Measurements from ENCODE around the gene TNFSF12.
"Not testable (repeated sequence)": the region's sequence is repeated elsewhere in the genome, so short reads cannot be mapped to it uniquely, and the experiment has no call there.

The TNFSF12 gene

DNA sequence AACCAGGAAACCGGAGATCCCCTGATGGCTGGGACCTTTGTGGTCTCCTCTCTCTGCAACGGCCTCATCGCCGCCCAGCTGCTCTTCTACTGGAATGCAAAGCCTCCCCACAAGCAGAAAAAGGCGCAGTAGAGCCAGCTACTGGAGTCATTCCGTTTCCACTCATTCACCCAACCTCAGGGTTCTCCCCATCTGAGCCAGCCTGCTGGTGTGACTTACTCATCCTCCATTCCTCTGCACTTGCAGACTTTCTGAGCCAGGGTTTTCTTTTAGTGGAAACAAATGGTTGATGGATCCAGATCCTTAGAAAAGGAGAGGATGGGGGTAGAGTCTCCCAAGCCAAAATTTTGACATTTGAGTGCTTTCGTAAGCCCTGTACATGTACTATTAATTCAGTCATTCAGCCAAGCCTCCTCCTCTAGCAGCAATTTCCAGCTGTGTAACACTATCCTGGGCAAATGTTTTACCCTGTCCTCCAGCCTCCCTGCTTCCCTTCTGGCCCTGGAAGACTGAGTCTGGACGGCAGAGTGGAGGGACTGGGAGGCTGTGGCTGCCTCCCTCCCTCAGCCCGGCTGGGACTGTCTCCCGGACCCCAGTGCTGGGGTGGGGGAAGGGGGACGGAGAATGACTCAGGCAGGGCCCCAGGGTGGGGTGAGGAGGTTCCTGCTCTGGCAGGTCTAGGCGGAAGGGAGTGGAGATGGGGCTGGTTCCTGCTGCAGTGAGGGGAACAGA, 38.7 kb downstream of the TNFSF12 start:
- DNase-seq (ENCODE audit: low read depth): no peak

DNA sequence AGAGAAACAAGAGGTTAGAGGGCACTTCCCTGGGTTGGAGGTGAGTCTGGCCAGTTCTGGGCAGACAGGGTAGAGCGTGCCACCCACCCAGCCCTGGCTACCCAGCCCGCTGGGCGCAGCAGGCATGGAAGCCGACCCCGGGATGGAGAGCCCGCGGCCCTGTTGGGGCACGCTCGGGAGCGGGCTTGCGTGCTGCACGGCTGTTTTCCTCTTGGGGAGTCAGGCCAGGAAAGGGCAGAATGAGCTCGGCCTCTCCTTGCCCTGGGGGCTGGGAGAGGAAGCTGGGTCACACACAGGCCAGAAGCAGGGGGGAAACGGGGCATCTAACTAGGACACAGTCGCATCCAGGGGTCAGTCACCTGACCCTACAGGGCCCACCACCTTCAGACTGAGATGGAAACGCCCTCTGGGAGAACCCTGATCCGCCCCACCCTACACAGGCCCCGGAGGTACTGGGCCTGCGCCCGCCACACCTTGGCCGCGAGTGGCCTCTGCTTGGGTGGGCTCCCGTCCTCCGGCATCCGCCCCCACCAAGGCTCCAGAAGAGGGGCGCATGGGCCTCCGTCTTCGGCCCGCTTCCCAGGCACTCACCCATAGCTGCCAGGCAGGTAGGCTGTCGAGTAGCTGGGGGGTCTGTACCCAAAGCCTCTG, 39.8 kb downstream of the TNFSF12 start:
- no peak for DNase-seq (ENCODE audit: low read depth)

DNA sequence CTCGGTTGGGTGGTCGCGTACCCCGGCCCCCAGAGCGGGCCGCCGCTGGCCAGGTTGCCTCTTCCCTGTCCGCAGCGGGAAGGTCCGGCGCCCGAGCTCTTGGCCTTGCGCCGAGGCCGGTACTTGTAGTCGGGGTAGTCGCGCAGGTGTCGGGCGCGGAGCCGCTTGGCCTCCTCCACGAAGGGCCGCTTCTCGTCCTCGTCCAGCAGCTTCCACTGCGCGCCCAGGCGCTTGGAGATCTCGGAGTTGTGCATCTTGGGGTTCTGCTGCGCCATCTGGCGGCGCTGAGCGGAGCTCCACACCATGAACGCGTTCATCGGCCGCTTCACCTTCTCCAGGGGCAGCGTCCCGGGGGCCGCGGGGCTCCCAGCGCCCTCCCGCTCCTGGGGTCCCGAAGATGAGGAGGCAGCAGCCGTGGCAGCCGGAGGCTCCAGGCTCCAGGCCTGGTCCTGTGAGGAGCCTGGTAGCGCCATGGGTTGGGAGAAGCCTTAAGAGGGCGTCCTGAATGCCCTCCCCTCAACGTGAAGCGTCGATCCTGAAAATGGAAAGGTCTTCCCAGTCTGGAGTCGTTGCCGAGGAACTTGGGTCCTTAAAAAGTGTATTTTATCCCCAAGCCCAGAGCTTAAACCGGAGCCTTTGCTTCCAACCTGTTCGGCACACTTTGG, 40.5 kb downstream of the TNFSF12 start:
- DNase-seq (ENCODE audit: low read depth): peak; percentile 54

DNA sequence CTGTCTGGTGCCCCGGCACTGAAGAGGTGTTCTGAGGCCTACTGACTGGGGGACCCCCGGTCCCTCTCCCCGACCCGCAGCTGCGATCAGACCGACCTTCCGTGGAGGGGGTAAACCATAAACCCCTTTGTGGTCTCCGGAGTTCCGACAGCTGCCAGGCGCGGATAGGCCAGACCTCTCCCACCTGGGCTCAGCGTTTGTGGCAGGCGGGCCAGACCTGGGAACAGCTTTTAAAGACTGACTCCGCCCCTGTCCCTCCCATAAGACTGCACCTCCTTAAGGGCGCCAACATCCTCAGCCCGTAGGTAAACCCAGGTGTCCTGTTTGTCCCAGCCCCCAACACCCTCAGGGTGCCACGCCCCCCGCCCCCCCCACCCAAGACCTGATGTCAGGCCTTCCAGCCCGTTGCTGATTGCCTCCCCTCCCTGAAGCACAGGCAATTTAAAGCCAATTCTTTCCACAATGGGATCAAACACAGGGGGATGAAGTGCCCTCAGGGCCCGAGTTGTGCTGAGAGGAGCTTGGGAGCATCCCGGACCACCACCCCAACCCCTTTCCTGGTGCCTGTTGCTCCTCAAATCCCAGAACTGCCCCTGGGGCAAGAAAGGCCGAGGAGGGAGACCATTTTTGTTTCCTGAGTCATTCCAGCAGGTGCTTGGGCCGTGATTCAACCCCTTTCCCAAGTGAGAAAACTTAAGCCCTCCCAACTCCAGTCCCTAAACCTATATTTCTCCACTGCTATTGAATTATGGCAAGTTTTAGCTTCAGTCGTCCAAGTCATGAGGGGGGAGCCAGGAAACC, 41.2 kb downstream of the TNFSF12 start, which contains the start of gene SOX15:
TSS of gene SOX15 (minus strand) at position 204 of the 801 bp plus-strand sequence. CDS start 418 bp downstream, outside the sequence.
- DNase-seq (ENCODE audit: low read depth): no peak

DNA sequence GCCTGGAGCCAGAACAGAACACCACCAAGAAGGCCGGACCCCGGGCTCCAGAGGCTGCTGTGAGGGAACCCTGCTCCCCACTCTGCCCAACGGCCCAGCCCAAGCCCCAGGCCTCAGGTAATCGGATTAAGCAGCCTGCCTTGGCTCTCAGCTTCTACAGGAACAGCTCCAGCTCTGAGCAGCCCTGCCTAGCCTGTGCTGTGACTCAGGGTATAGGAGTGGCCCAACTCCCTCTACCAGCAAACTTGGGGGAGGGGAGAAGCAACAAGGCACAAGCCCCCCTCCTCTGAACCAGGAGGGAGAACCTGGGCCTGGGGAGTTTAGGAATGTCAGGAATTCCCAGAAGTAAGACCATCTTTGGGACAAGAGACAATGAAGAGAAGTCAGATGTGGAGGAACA, 41.9 kb downstream of the TNFSF12 start:
- DNase-seq (ENCODE audit: low read depth): no peak

DNA sequence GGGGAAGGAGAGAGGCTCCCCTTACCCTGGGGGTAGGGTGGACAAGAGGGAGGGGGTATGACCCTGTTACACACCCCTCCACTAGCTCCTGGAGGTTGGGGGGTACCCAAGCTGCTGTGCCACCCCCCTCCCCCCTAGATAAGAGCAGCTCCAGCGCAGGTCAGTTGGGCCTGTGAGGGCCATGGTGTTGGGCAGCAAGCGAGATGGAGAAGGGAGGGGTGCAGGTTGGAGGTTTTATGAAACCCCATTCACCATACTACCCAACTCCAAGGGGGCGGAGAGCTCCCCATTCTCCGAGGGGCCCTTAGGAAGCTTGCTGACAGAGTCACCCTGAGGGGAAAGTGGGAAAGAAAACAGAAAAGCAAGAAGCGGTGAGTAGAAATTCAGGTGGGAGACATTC, 42.7 kb downstream of the TNFSF12 start:
- DNase-seq (ENCODE audit: low read depth): no peak

DNA sequence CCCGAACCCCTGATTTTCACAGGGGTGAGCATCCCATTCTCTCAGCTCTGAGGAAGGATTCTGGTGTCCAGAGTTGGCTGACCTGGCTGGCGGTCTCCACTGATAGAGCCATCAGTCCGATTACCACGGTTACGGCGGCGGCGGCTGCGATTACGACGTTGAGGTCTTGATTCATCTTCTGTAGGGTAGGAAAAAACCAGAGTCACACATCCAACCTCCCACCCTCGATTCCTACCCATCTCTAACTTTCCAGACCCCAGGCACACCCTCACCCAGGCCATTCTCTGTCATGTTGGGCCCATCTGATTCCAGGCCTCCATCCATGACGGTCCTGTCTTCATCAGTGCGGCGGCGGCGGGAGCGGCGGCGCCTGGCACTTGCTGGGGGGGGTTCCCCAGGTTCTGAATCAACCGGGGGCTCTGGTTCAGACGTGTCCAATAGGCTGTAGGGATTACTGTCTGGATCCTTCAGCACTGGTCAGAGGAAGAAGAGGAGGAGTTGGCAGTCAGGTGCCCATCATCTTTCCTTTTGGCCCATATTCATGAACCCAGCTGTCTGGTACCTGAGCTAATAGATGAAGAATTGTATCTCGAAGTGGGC, 43.7 kb downstream of the TNFSF12 start:
- no peak for DNase-seq (ENCODE audit: low read depth)

DNA sequence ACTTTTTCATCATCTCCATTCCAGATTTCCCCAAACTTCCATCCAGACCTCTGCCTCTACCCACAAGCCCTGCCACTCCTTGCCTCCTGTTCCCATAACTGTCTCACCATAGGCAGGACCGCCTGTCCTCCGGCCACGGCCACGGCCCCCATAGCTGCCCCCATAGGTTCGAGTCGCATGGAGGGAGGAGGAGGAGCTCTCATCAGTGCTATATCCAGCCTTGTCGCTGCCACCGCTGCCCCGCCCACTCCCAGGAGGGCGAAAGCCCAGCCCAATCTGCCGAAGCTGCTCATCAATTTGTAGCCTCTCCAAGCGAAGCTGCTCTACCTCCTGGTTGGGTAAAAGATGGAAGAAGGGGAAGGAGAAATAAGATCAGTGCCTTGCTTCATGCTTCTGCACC, 44.4 kb downstream of the TNFSF12 start:
- DNase-seq (ENCODE audit: low read depth): no peak

DNA sequence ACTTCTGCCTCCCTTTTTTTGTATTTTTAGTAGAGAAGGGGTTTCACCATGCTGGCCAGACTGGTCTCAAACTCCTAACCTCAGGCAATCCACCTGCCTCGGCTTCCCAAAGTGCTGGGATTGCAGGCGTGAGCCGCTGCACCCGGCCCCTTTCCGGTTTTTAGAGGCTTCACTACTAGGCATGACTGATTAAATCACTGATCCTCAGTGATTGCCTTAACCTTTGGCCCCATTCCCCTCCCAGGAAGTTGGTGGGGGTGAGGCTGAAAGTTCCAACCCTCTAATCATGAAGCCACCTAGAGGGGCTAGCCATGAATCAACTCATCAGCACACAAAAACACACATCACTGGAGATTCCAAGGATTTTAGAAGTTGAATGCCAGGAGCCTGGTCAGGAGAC, 48.7 kb downstream of the TNFSF12 start:
- not testable (repeated sequence) for DNase-seq (ENCODE audit: low read depth)

DNA sequence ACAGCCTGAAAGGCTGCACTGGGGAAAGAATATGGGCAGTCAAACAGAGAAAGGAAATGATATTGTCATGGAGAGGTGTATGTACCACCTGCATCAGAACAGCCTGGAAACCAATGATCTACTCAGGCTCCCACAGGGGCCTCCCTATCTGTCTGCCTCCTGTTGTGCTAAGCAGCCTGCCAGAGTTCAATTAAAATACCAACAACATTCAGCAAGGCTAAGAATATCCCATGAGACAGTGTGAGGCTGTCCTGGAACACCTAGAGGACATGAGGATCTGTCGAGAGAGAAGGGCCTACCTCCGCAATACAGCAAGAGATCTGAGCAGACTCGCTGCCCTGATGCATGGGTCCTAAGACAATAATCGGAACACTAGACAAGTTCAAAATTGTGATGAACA, 57.4 kb downstream of the TNFSF12 start:
- no peak for DNase-seq (ENCODE audit: low read depth)
